ENCODE data around the gene MCC.
"Not testable (repeated sequence)": the region's sequence is repeated elsewhere in the genome, so short reads cannot be mapped to it uniquely, and the experiment has no call there.

Gene MCC

GRCh38 chr5:113427871-113428574 lies 60.2 kb downstream of the MCC start:
- no peak for DNase-seq (ENCODE audit: low read depth in 3 of 3, low spot score in 1 of 3)

- no peak for DNase-seq (ENCODE audit: low read depth in 3 of 3, low spot score in 1 of 3)
Measured at GRCh38 chr5:113425909-113426308, 62.3 kb downstream of the MCC start.

DNA sequence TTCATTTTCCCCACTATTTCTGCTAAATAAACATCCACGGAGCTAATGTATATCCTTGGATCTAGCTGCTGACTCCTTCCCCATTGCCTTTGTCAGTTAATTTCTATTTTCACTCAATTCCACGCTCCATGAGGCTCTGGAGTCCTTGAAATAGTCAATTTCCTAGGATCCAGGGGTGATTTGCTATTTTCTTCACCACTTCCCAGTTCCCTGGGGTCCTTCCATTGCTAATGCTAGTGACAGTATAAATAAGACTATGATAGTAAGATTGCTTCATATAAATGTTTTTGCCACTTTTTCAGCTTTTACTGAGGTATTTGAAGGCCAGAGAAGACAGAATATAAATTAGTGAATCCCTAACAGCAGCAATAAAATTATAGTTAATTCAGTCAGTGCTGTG lies 66.6 kb downstream of the MCC start:
- DNase-seq (ENCODE audit: low read depth in 3 of 3, low spot score in 1 of 3) = no peak

DNA sequence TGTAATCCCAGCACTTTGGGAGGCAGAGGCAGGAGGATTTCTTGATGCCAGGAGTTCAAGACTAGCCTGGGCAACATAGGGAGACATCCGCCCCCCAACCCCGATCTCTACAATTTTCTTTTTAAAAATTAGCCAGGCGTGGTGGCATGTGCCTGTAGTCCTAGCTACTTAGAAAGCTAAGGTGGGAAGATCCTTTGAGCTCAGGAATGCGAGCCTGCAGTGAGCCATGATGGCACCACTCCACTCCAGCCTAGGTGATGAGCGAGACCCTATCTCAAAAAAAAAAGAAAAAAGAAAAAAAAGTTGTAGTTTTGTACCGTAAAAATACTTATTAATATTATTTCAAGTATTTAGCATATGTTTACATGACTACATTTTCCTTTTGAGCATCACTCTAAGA lies 82.7 kb downstream of the MCC start:
- DNase-seq (ENCODE audit: low read depth in 3 of 3, low spot score in 1 of 3) = no peak

- DNase-seq (ENCODE audit: low read depth in 3 of 3, low spot score in 1 of 3) = no peak
Measured at GRCh38 chr5:113404269-113404668, 84.0 kb downstream of the MCC start.

GRCh38 chr5:113397986-113398385 lies 90.3 kb downstream of the MCC start:
- DNase-seq (ENCODE audit: low read depth in 3 of 3, low spot score in 1 of 3) = not testable (repeated sequence)

- DNase-seq (ENCODE audit: low read depth in 3 of 3, low spot score in 1 of 3) = no peak
Measured at GRCh38 chr5:113397046-113397445, 91.2 kb downstream of the MCC start.

GRCh38 chr5:113394658-113395057 lies 93.6 kb downstream of the MCC start:
- no peak for DNase-seq (ENCODE audit: low read depth in 3 of 3, low spot score in 1 of 3)

GRCh38 chr5:113390224-113390623 lies 98.0 kb downstream of the MCC start:
- DNase-seq (ENCODE audit: low read depth in 3 of 3, low spot score in 1 of 3) = no peak

GRCh38 chr5:113389116-113389515 lies 99.1 kb downstream of the MCC start:
- no peak for DNase-seq (ENCODE audit: low read depth in 3 of 3, low spot score in 1 of 3)

- no peak for DNase-seq (ENCODE audit: low read depth in 3 of 3, low spot score in 1 of 3)
Measured at GRCh38 chr5:113387844-113388243, 100.4 kb downstream of the MCC start.

GRCh38 chr5:113384782-113385285 lies 103.4 kb downstream of the MCC start:
- no peak for DNase-seq (ENCODE audit: low read depth in 3 of 3, low spot score in 1 of 3)

- DNase-seq (ENCODE audit: low read depth in 3 of 3, low spot score in 1 of 3) = no peak
Measured at GRCh38 chr5:113382731-113383130, 105.5 kb downstream of the MCC start.

GRCh38 chr5:113381791-113382190 lies 106.5 kb downstream of the MCC start:
- DNase-seq (ENCODE audit: low read depth in 3 of 3, low spot score in 1 of 3) = no peak

GRCh38 chr5:113380807-113381326 lies 107.4 kb downstream of the MCC start:
- DNase-seq (ENCODE audit: low read depth in 3 of 3, low spot score in 1 of 3) = no peak

- no peak for DNase-seq (ENCODE audit: low read depth in 3 of 3, low spot score in 1 of 3)
Measured at GRCh38 chr5:113379936-113380806, 108.1 kb downstream of the MCC start.

DNA sequence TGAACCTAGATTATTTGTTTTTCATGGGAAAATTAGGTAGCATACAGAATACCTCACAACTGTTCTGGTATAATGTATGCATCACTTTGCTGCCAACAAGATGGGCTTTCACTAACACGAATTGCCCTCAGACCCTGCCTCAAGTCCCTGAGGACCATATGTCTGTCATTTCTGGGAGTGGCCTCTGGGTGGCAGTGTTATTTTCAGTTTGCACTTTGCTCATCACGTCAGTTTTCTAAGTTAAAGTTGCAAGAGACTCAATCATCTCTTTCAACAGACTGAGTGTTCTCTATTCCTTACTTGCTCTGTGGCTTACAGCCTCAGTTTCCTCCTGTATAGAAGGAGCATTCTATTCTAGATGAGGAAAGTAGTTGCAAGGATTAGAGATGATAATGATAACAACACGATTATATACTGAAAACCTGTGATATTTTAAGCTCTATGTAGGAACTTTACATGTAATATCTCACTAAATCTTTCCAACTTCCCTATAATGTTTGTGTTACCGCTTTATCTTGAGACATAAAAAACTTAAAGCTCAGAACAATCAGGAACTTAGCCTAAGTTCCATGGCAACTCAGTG lies 109.2 kb downstream of the MCC start:
- DNase-seq (ENCODE audit: low read depth in 3 of 3, low spot score in 1 of 3) = peak; percentile 10 to 23 (median 16)

GRCh38 chr5:113378514-113378913 lies 109.7 kb downstream of the MCC start:
- DNase-seq (ENCODE audit: low read depth in 3 of 3, low spot score in 1 of 3) = no peak

DNA sequence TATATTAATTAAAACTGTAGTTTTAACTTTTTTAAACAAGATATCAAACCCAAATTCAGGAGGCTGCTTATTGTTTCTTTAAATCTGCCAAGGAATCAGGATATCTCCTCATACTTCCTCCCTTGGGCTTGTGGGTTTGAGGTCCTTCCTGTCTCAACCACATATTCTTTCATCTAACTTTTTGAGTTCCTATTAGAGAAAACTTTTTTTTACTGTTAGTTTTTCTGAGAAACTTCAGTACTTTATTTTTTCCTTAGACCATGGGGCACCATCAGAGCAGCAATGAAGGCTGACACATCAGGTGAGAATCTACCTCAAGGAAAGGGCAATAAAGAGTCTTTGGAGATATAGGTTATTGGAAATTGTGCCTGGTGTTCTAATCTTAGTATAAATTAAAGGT lies 110.2 kb downstream of the MCC start:
- no peak for DNase-seq (ENCODE audit: low read depth in 3 of 3, low spot score in 1 of 3)

- no peak for DNase-seq (ENCODE audit: low read depth in 3 of 3, low spot score in 1 of 3)
Measured at GRCh38 chr5:113376640-113377039, 111.6 kb downstream of the MCC start.

GRCh38 chr5:113375480-113376060 lies 112.7 kb downstream of the MCC start:
- DNase-seq (ENCODE audit: low read depth in 3 of 3, low spot score in 1 of 3) = no peak

All from stimulated activated CD4-positive, alpha-beta T cell treated with anti-CD3 and anti-CD28 coated beads, TNF-alpha, amount 100 ng/mL, for 1 hour (primary cell).